Calu3 (cell line): ENCODE data around the gene LGMN. TPM values are rescaled to one million over a fixed set of nuclear protein-coding genes. Genes with fewer than 3 reads are reported as not detected.

ENCODE experiments used
- BruUV-seq: library from RNA; stranded (reverse); fragments of 400-500 nt; replicated peaks from 2 replicates; lab custom pipeline; 2021; lab: Mats Ljungman, UMichigan
- CTCF ChIA-PET: fragments of 300-600 bp; sonication (Branson Sonifier 250); formaldehyde crosslinking; loops from one replicate; lab custom pipeline; 2022; ENCODE audit warnings: antibody characterized with exemption; lab: Charles Lee
- DNase-seq: peaks from one replicate; pipeline ENCODE4 v3.0.0; 2022
- H3K27ac Mint-ChIP-seq: one replicate; pipeline ENCODE4 v1.8.0; 2022; ENCODE audit warnings: mixed read lengths; ENCODE audit not compliant: unreplicated experiment
- H3K27me3 Mint-ChIP-seq: one replicate; pipeline ENCODE4 v1.8.0; 2022; ENCODE audit warnings: mixed read lengths; ENCODE audit not compliant: unreplicated experiment
- H3K36me3 Mint-ChIP-seq: one replicate; pipeline ENCODE4 v1.8.0; 2022; ENCODE audit warnings: mild to moderate bottlenecking, moderate library complexity, mixed read lengths; ENCODE audit not compliant: insufficient read depth, unreplicated experiment
- H3K4me1 Mint-ChIP-seq: one replicate; pipeline ENCODE4 v1.8.0; 2022; ENCODE audit warnings: mild to moderate bottlenecking, low read depth, mixed read lengths; ENCODE audit not compliant: unreplicated experiment
- H3K4me3 Mint-ChIP-seq: one replicate; pipeline ENCODE4 v1.8.0; 2022; ENCODE audit warnings: mild to moderate bottlenecking, low read depth, moderate library complexity, mixed read lengths; ENCODE audit not compliant: unreplicated experiment
- H3K9me3 Mint-ChIP-seq: one replicate; pipeline ENCODE4 v1.8.0; 2022; ENCODE audit warnings: low read depth, mixed read lengths; ENCODE audit not compliant: unreplicated experiment
- CTCF ChIP-seq: fragments of 200-600 bp; IDR thresholded peaks from one replicate; pipeline ENCODE4 v1.8.0; 2022; ENCODE audit warnings: antibody characterized with exemption; ENCODE audit not compliant: unreplicated experiment
- intact Hi-C: fragments of 100-400 bp; cut with micrococcal nuclease; formaldehyde crosslinking; loops from one replicate; pipeline ENCODE4 v1.10.0; 2022; ENCODE audit not compliant: unreplicated experiment
- total RNA-seq: library from RNA; stranded (reverse); gene quantifications from 2 replicates; pipeline ENCODE4 v1.2.3, GENCODE V29; 2022

Gene LGMN
- total RNA-seq, 1 experiment from 2014 or later = 64.9 TPM

GRCh38 chr14:92737619-92738188 lies 10.7 kb downstream of the LGMN start:
- CTCF ChIA-PET = no interaction called here
- DNase-seq = no peak
- Mint-ChIP-seq H3K9me3 (no peaks in the 10 kb centered on the region), H3K27me3 (no peaks in the 10 kb centered on the region), H3K27ac (peak overlapping the region; percentile 32), H3K4me1 (peaks cover 28% of the 10 kb centered on the region), H3K4me3 (no peak overlapping the region), H3K36me3 (no peaks in the 10 kb centered on the region)
- BruUV-seq = no TSS peak
- intact Hi-C loops = no loop called here
- no peak for TF ChIP-seq CTCF

- H3K36me3 Mint-ChIP-seq = no peaks in the 10 kb centered on the region
- H3K27ac Mint-ChIP-seq = peak overlapping the region; percentile 32
- CTCF ChIA-PET = no interaction called here
- no TSS peak for BruUV-seq
- intact Hi-C loops = no loop called here
- H3K27me3 Mint-ChIP-seq = no peaks in the 10 kb centered on the region
- H3K4me1 Mint-ChIP-seq = peaks cover 31% of the 10 kb centered on the region
- no peak for TF ChIP-seq CTCF
- no peaks in the 10 kb centered on the region for H3K9me3 Mint-ChIP-seq
- no peak for DNase-seq
- H3K4me3 Mint-ChIP-seq = no peak overlapping the region
These were observed 11.2 kb downstream of the LGMN start for GRCh38 chr14:92737206-92737605.

- CTCF ChIA-PET = interaction anchor here (0.6 kb wide), 1 partner anchor 36 kb away, joined by 4 read pairs; no protein-coding TSS in a partner anchor
These were observed 13.1 kb downstream of the LGMN start for GRCh38 chr14:92735344-92735743.

GRCh38 chr14:92734618-92735017 lies 13.8 kb downstream of the LGMN start:
- H3K4me1 Mint-ChIP-seq = peaks cover 36% of the 10 kb centered on the region
- CTCF ChIA-PET = no interaction called here
- no TSS peak for BruUV-seq
- no peak overlapping the region for H3K4me3 Mint-ChIP-seq
- H3K27ac Mint-ChIP-seq = no peak overlapping the region
- intact Hi-C loops = no loop called here
- no peaks in the 10 kb centered on the region for H3K27me3 Mint-ChIP-seq
- DNase-seq = no peak
- peaks cover 3% of the 10 kb centered on the region for H3K9me3 Mint-ChIP-seq
- TF ChIP-seq CTCF = no peak
- H3K36me3 Mint-ChIP-seq = no peaks in the 10 kb centered on the region

More at GRCh38 chr14:92735344-92735743, 13.1 kb downstream of the LGMN start:
- DNase-seq = no peak
- Mint-ChIP-seq H3K27me3 (no peaks in the 10 kb centered on the region), H3K9me3 (peaks cover 3% of the 10 kb centered on the region), H3K4me1 (peaks cover 31% of the 10 kb centered on the region), H3K27ac (no peak overlapping the region), H3K4me3 (no peak overlapping the region), H3K36me3 (no peaks in the 10 kb centered on the region)
- no peak for TF ChIP-seq CTCF
- no TSS peak for BruUV-seq
- intact Hi-C loops = no loop called here
